GM18867 (cell line): ENCODE data around the gene SETD6.
"Not testable (repeated sequence)": the region's sequence is repeated elsewhere in the genome, so short reads cannot be mapped to it uniquely, and the experiment has no call there.

ENCODE experiments used
- ATAC-seq: cut with Tn5 transposase; IDR thresholded peaks from one replicate; pipeline ENCODE4 v1.9.1; 2021; ENCODE audit warnings: mild to moderate bottlenecking, moderate library complexity; ENCODE audit not compliant: unreplicated experiment

SETD6 gene

DNA sequence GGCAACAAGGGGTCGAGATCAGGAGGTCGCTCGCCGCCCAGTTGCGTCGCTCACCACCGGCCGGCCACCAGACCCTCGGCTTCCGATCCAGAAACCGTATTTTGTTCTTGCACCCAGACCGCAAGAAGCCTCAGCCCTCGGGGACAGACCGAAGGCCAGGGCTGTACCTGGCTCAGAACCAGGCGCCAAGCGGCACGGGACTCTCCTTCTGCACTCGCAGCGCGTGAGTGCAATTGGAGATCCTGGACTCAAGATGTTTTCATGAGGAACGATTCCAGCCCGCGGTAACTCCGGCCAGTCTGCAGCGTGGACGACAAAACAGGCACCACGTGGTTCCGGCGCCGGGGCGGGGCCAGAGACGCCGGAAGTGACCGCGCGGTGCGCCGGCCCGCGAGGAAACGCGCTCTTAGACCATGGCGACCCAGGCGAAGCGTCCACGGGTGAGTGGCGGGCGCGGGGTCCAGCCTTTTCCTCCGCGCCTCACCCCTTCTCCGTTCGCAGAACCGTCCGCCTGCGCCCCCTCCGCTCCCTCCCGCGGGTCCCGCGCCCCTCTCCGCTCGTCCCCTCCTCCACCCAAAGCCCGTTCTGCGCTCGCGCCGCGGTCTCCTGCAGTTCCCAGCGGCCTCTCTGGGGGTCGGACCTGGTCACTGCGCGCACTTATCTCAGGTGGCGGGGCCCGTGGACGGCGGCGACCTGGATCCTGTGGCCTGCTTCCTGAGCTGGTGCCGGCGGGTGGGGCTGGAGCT is at the start of gene SETD6:
Gene SETD6, plus strand, starts transcription at position 393 of the 746 bp plus-strand sequence. Its CDS starts 21 bp downstream, at position 414.
- ATAC-seq: peak; percentile 78

DNA sequence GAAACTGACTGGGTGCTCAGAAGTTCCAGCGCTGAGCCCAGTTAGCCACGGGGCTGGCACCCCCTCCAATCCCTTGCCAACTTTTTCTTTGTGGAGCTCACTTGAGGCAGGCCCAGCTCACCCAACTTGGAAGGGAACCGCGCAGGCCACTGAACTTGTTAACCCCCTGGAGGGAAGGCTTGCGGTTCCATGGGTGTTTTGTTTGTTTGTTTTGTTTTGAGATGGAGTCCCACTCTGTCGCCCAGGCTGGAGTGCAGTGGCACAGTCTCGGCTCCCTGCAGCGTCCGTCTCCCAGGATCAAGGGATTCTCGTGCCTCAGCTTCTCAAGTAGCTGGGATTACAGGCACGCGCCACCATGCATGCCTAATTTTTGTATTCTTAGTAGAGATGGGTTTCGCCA is 49.5 kb upstream of the SETD6 start:
- ATAC-seq: no peak

DNA sequence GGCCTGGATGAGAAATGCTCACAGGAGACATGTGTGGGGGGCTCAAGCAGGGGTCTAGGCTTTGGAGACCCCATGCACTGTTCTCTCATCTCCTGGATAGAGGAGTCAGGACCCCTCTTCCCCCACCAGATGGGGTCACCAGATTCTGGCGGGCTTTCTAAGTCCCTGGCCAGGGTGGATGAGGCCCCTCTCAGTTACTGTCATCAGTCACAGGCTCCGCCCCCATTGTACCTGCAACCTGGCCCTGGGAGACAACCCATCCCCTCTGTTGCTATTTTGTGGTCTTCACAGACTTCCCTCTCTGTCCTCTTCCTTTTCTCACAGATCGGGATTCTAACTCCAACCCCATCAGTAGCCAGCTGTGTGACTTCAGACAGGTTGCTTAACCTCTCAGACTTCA is 48.9 kb upstream of the SETD6 start:
- ATAC-seq: no peak

GRCh38 chr16:58467905-58468304 is 47.4 kb upstream of the SETD6 start:
- no peak for ATAC-seq

- ATAC-seq: no peak
Observed at GRCh38 chr16:58471209-58471975, 43.9 kb upstream of the SETD6 start.

GRCh38 chr16:58472266-58472665 is 43.1 kb upstream of the SETD6 start:
- no peak for ATAC-seq

DNA sequence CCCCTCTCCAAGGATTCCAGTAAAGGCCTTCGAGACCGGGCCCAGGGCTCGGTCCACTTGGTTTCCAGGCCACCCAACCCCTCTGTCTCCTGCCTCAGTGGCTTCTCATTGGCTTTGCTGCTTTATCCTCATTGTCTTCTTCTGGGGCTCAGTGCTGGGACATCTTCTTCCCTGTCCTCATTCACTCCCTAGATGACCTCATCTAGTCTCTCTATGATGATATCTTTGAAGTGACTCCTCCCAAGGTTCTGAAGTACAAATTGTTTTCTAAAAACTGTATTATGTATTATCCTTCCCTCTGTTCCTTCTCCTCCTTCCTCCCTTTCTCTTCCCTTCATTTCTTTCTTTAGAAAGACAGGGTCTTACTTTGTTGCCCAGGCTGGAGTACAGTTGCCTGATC is 42.5 kb upstream of the SETD6 start:
- ATAC-seq: no peak

GRCh38 chr16:58474296-58474695 is 41.0 kb upstream of the SETD6 start:
- no peak for ATAC-seq

GRCh38 chr16:58475091-58475619 is 40.2 kb upstream of the SETD6 start:
- no peak for ATAC-seq

DNA sequence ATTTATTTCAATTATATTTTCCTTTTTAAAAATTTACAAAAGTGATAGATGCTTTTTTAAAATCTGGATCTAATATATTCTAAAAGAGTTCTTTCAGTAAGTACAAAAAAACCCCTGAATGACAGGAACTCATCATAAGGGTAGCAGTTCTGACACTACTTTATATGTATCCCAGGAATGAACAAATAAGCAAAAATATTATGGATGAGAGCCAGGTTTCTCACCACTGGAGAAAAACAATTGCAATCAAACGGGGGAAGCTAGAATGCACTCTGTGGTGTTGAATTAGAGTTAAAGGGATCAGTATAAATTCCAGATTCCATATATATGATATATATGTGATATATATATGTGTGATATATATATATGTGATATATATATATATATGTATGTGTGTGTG is 38.5 kb upstream of the SETD6 start:
- no peak for ATAC-seq

GRCh38 chr16:58478427-58478826 is 36.9 kb upstream of the SETD6 start:
- ATAC-seq: no peak

DNA sequence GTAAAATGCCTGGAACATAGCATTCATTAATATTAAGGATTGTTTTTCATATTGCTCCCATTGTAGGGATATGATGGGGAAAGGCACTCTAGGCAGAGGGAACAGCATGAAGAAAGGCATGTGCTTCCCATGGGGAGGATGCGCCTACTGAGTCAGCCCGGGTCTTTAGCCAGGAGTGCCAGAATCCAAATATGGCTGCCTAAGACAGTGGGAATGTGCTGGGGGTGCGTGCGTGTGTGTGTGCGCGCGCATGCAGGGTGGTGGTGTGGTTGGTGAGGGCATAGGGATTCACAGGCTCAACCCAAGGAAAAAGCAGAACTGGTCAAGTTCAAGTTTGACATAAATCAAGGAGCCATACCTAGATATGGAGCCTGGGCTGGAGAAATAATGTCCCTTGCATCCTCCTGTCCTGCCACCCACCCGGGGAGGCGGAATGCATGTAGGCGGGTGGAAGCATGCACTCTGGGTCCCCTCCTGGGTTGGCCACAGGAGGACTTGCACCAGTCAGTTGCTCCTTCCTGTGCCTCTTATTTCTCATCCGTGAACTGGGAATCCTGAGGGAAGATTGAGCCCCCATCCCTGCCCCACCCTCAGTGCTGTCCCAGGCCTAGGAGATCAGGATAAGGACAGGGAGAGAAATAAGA is 34.0 kb upstream of the SETD6 start:
- ATAC-seq: no peak

DNA sequence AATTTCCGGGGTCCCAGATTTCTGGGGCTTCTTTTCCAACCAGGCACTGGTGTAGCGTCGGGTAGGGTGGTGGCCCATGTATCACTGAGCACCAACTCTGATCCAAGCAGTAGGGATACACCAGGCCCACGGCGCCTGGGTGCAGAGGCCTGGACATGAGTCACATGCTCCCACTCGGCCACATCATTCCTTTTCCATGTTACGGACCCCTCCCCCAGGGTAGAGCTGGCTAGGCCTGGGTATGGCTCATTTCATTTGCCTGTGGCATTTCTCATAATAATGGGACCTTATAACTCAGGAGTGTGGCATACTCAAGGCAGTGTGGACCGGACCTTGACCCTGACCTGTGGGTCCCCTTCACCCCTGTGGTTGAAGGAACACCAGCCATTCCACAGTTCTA is 33.4 kb upstream of the SETD6 start:
- ATAC-seq: no peak

DNA sequence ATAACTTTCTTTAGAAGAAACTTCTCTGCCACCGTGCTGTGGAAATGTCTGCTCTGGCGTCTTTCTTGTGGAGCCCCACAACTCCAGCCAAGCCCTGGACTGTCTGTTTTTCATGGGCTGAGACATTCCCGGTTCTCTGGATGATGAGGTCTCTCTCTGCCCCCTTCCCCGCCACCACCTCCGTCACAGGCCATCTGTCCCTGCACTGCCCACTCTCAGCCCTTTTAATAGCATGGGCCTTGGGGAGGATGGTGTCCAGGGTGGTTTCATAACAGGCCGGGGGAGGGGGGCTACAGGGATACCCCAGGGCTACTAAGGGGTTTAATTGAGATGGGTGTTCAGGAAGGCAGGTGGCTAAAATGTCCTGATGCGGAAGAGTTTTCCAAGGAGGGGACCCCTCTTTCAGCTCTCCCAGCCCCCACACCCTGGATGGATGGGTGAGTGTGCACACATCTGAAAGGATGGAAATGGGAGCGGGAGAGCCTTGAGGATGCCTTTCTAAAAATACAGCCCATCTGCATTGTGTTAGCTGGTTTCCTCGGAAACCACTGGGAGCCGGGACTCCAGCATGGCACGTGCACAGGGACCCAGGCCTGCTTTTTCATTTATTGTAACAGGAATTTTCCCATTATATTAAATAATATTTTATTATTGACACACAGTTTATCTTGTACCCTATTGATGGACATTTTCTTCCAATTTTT is 30.0 kb upstream of the SETD6 start:
- ATAC-seq: no peak

DNA sequence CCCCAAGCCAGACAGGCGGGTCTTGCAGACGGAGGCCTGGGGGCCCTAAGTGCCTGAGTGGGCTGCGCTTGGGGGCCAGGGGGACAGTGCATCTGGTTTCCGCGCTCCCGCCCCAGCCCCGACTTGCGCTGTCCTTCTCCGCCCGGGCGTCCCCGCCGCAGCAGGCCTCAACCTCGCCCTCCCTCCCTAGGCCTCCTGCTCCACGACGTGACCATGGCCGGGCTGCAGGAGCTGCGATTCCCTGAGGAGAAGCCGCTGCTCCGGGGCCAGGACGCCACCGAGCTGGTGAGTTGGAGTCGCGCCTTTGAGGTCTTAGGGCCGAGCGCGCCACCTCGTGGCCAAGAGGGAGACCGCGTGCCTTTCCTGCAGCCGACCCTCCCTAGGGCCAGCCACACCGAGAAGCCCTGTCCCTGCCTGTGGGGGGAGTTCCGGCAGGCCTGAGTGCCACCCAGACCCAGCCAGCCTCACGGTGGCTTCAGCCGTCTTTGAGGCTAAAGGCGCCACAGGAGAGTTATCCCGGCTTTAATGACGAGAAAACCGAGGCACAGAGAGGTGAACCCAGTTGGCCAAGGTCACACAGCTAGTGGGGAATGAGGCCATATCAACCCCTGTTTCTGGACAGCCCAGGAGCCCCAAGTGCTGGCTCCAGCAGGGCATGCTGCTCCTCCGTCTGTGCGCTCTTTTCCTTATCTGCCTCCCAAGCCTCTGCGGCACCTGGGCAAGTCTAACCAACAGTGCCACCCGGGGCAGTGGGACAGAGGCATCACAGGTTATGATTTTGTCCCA is 27.6 kb upstream of the SETD6 start:
- peak; percentile 80 for ATAC-seq

GRCh38 chr16:58488531-58488930 is 26.8 kb upstream of the SETD6 start:
- no peak for ATAC-seq

DNA sequence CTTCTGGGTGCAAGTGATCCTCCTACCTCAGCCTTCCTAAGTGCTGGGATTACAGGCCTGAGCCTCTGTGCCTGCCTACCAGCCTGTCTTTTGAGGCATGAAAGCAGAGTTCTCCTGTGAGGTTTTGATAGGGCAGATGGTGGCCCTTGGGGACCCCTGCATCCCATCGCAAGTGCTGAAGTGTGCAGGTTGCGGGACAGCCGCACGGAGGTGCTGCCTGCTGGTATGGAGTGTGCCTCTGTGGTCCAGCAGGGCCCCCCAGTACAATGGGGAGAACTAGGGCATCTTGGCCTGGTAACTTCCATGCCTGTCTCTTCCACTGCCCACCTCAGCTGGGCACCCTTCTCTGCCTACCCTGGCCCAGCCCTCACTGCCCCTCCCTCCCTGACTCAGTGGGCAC is 25.3 kb upstream of the SETD6 start:
- ATAC-seq: no peak

DNA sequence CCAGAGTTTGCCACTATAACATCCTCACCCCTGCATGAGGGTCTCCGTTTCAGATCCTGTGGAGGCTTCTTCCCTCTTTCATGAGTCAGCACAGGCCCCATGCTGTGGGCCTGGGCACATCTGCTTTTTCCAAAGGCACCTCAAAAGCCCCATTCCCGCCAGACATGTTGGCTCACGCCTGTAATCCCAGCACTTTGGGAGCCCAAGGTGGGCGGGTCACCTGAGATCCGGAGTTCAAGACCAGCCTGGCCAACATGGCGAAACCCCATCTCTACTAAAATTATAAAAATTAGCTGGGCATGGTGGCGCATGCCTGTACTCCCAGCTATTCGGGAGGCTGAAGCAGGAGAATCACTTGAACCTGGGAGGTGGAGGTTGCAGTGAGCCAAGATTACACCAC is 24.8 kb upstream of the SETD6 start:
- not testable (repeated sequence) for ATAC-seq

DNA sequence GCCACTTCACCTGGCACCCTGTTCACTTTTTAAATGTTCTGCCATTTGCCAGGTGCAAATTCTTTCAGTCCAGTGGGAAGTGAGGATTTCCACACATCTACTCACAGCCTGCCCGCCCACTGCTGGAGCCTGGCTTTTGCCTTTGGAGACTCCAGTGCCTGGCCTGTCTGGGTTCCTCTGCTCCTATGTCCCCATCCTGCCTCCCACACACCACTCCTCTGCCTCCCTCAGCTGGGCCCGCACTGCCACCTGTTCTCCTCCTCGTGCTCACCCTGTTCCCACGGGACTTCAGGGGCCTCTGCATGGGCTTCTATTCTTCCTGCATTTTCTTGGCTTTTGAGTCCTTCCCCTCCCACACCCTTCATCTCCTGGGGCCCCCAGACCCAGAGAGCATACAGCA is 23.3 kb upstream of the SETD6 start:
- ATAC-seq: no peak

GRCh38 chr16:58492735-58493134 is 22.6 kb upstream of the SETD6 start:
- ATAC-seq: no peak
